ENCODE measurements around the gene FAM98B. TPM values are rescaled to one million over a fixed set of nuclear protein-coding genes. Genes with fewer than 3 reads are reported as not detected.

The FAM98B gene
- total RNA-seq = 1 to 10 TPM; 7.9 to 8.6 TPM

- Histone ChIP-seq H3K36me3 (replicated peaks in 1 of 2; ENCODE audit: insufficient read depth in 1 of 2, low read depth in 2 of 2) (no peaks in the 10 kb centered on the region), H3K9me3 (no peaks in the 10 kb centered on the region), H3K4me3 (peak within 1 kb of the TSS; percentile 71 to 82), H3K4me1 (peaks cover 12% of the 10 kb centered on the region), H3K27me3 (no peaks in the 10 kb centered on the region), H3K27ac (peak within 1 kb of the TSS; percentile 90 to 94 (median 93))
- TF ChIP-seq POLR2A (IDR thresholded peaks at IDR 0.05) (peak; percentile 7 to 77 (median 69)), CTCF (IDR thresholded peaks at IDR 0.05) (peak in 2 of 7 experiments; percentile 9 to 11)
- ATAC-seq (peak; percentile 96), DNase-seq (peak; percentile 89 to 92 (median 91))
- intact Hi-C loops (cut with DNase I) = no loop called here
- WGBS, 2 donors = 1% methylated on average over 38 to 49 of the region's 49 CpGs
These were observed at the start of gene FAM98B for GRCh38 chr15:38453971-38454695. Gene FAM98B, plus strand, starts transcription at chr15:38454127. Its CDS starts 35 bp downstream, at chr15:38454162.

- no peaks in the 10 kb centered on the region for H3K36me3 ChIP-seq (replicated peaks in 1 of 2; ENCODE audit: insufficient read depth in 1 of 2, low read depth in 2 of 2)
- TF ChIP-seq POLR2A (IDR thresholded peaks at IDR 0.05) = no peak
- no peak for TF ChIP-seq CTCF (IDR thresholded peaks at IDR 0.05)
These were observed 47.5 kb upstream of the FAM98B start for GRCh38 chr15:38406436-38406835.

GRCh38 chr15:38408576-38408975 is 45.4 kb upstream of the FAM98B start:
- Histone ChIP-seq H3K27ac (no peak overlapping the region), H3K4me3 (no peak overlapping the region), H3K36me3 (replicated peaks in 1 of 2; ENCODE audit: insufficient read depth in 1 of 2, low read depth in 2 of 2) (no peaks in the 10 kb centered on the region), H3K9me3 (no peaks in the 10 kb centered on the region), H3K4me1 (no peaks in the 10 kb centered on the region), H3K27me3 (no peaks in the 10 kb centered on the region)
- ATAC-seq (no peak), DNase-seq (no peak)
- no peak for TF ChIP-seq POLR2A (IDR thresholded peaks at IDR 0.05)
- TF ChIP-seq CTCF (IDR thresholded peaks at IDR 0.05) = no peak
- intact Hi-C loops (cut with DNase I) = no loop called here
- 77 to 82% methylated on average over 4 of the region's 4 CpGs for WGBS, 2 donors

More at GRCh38 chr15:38406436-38406835, 47.5 kb upstream of the FAM98B start:
- H3K9me3 ChIP-seq = no peaks in the 10 kb centered on the region
- intact Hi-C loops (cut with DNase I) = no loop called here
- DNase-seq (no peak), ATAC-seq (no peak)
- no peak overlapping the region for H3K27ac ChIP-seq
- 63 to 82% methylated on average over 6 to 7 of the region's 7 CpGs for WGBS, 2 donors
- no peaks in the 10 kb centered on the region for H3K4me1 ChIP-seq
- no peak overlapping the region for H3K4me3 ChIP-seq
- H3K27me3 ChIP-seq = no peaks in the 10 kb centered on the region

- H3K4me3 ChIP-seq = no peak overlapping the region
- 55 to 63% methylated on average over 3 of the region's 3 CpGs for WGBS, 2 donors
- no peaks in the 10 kb centered on the region for H3K36me3 ChIP-seq (replicated peaks in 1 of 2; ENCODE audit: insufficient read depth in 1 of 2, low read depth in 2 of 2)
- DNase-seq (no peak), ATAC-seq (no peak)
- H3K4me1 ChIP-seq = no peaks in the 10 kb centered on the region
- no peaks in the 10 kb centered on the region for H3K9me3 ChIP-seq
- intact Hi-C loops (cut with DNase I) = no loop called here
- H3K27me3 ChIP-seq = no peaks in the 10 kb centered on the region
- no peak overlapping the region for H3K27ac ChIP-seq
- no peak for TF ChIP-seq CTCF (IDR thresholded peaks at IDR 0.05)
- TF ChIP-seq POLR2A (IDR thresholded peaks at IDR 0.05) = no peak
These were observed 42.0 kb upstream of the FAM98B start for GRCh38 chr15:38411902-38412301.

- no peak overlapping the region for H3K27ac ChIP-seq
- TF ChIP-seq CTCF (IDR thresholded peaks at IDR 0.05) = no peak
- no peak for TF ChIP-seq POLR2A (IDR thresholded peaks at IDR 0.05)
- no peak for DNase-seq
These were observed 41.5 kb upstream of the FAM98B start for GRCh38 chr15:38412466-38412865.

More at GRCh38 chr15:38412466-38412865, 41.5 kb upstream of the FAM98B start:
- ATAC-seq = no peak
- WGBS, 2 donors = 72 to 73% methylated on average over 3 of the region's 3 CpGs
- Histone ChIP-seq H3K9me3 (no peaks in the 10 kb centered on the region), H3K4me1 (no peaks in the 10 kb centered on the region), H3K4me3 (no peak overlapping the region), H3K27me3 (no peaks in the 10 kb centered on the region), H3K36me3 (replicated peaks in 1 of 2; ENCODE audit: insufficient read depth in 1 of 2, low read depth in 2 of 2) (no peaks in the 10 kb centered on the region)
- intact Hi-C loops (cut with DNase I) = no loop called here

Measured in body of pancreas (tissue), 4 donors.